Fibroblast of mammary gland (primary cell): Measurements from ENCODE around the gene NSL1.
A peak's percentile ranks its signal among the peaks of the same experiment; 100 is the strongest.
"Not testable (repeated sequence)": the region's sequence is repeated elsewhere in the genome, so short reads cannot be mapped to it uniquely, and the experiment has no call there.

Experiments used
- DNase-seq: peaks from one replicate; pipeline ENCODE4 v3.0.0-alpha.2; 2010; ENCODE audit warnings: low read depth
- H3K4me3 ChIP-seq: 2 replicates; pipeline ENCODE4 v1.5.1; 2011; ENCODE audit warnings: low read depth, mild to moderate bottlenecking, low read length, moderate library complexity; ENCODE audit not compliant: control insufficient read depth
- TF ChIP-seq, protein P1 (sequence below): conservative IDR thresholded peaks from 2 replicates; pipeline ENCODE4 v1.5.1; 2011; ENCODE audit warnings: low read depth, low read length, inconsistent platforms; ENCODE audit not compliant: control insufficient read depth, insufficient read depth

NSL1 gene

DNA sequence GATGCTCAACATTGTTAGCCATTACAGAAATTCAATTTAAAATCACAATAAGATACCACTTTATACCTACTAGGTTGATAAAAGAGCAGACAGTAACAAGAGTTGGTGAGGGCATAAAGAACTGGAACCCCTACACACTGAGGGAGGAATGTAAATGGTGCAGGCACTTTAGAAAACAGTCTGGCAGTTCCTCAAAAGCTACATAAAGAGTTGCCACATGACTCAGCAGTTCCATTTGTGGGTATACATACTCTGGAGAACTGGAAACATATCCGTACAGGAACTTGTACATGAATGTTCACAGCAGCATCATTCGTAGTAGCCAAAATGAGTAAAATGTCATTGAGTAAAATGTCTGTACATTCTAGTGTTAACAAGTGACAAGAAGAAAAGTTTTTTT is 17.0 kb downstream of the NSL1 start:
- peak; percentile 28 for DNase-seq
- H3K4me3 ChIP-seq = no peak overlapping the region
- TF ChIP-seq, protein P1, sequence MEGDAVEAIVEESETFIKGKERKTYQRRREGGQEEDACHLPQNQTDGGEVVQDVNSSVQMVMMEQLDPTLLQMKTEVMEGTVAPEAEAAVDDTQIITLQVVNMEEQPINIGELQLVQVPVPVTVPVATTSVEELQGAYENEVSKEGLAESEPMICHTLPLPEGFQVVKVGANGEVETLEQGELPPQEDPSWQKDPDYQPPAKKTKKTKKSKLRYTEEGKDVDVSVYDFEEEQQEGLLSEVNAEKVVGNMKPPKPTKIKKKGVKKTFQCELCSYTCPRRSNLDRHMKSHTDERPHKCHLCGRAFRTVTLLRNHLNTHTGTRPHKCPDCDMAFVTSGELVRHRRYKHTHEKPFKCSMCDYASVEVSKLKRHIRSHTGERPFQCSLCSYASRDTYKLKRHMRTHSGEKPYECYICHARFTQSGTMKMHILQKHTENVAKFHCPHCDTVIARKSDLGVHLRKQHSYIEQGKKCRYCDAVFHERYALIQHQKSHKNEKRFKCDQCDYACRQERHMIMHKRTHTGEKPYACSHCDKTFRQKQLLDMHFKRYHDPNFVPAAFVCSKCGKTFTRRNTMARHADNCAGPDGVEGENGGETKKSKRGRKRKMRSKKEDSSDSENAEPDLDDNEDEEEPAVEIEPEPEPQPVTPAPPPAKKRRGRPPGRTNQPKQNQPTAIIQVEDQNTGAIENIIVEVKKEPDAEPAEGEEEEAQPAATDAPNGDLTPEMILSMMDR = no peak

DNA sequence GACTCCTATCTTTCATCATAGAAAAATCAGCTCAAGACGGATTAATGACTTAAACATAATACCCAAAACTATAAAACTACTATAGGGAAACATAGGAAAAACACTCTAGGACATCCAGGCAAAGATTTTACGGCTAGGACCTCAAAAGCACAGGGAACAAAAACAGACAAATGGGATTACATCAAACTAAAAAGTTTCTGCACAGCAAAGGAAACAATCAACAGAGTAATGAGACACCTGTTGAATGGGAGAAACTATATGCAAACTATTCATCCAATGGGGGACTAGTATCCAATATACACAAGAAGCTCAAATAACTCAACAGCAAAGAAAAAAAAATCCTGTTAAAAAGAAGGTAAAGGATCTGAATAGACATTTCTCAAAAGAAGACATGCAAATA is 18.6 kb downstream of the NSL1 start:
- DNase-seq = no peak
- H3K4me3 ChIP-seq = no peak overlapping the region
- TF ChIP-seq, protein P1 = no peak

DNA sequence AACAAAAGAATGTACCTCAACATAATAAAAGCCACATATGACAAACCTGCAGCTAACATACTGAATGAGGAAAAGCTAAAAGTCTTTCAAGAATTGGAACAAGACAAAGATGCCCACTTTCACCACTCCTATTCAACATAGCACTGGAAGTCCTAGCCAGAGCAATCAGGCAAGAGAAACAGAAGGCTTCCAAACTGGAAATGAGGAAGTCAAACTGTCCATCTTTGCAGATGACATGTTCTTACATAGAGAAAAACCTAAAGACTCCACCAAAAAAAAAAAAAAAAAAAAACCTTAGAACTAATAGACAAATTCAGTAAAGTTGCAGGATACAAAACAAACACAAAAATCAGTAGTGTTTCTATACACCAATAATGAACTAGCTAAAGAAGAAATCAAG is 20.2 kb downstream of the NSL1 start:
- no peak overlapping the region for H3K4me3 ChIP-seq
- DNase-seq = no peak
- TF ChIP-seq, protein P1 = no peak

- TF ChIP-seq, protein P1 = no peak
- no peak for DNase-seq
- no peak overlapping the region for H3K4me3 ChIP-seq
Observed at GRCh38 chr1:212769459-212770167, 22.0 kb downstream of the NSL1 start.

GRCh38 chr1:212766825-212767224 is 24.8 kb downstream of the NSL1 start:
- not testable (repeated sequence) for DNase-seq, H3K4me3 ChIP-seq

DNA sequence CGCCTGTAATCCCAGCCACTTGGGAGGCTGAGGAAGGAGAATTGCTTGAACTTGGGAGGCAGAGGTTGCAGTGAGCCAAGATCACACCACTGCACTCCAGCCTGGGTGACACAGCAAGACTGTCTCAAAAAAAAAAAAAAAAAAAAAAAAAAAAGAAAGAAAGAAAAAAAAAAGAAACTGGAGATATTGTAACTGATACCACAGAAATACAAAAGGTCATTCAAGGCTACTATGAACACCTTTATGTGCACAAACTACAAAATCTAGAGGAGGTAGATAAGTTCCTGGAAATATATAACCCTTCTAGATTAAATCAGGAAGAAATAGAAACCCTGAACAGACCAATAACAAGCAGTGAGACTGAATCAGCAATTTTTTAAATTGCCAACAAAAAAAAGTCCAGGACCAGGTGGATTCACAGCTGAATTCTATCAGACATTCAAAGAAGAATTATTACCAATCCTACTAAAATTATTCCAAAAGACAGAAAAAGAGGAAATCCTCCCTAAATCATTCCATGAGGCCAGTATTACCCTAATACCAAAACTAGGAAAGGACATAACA is 26.8 kb downstream of the NSL1 start:
- DNase-seq, H3K4me3 ChIP-seq: not testable (repeated sequence)

DNA sequence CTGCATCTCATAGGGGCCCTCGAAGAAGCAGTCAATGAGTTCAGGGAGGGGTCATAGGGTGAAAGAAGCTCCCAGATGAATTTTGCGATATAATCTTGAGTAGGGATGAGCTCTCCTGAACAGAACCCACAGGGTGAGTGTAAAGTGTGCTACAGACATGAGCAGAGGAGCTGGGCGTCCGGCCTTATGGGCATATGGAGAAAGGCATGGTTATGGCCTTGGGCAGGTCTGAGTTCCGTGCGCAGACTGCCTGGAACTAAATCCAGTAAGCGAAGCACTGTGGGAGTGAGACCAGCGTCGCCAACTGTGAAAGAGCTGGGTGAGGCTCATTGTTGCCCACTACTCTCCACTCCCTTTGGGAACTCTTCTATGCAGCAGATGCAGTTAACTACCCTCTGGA is 28.7 kb downstream of the NSL1 start:
- TF ChIP-seq, protein P1 = no peak
- DNase-seq = no peak
- H3K4me3 ChIP-seq = no peak overlapping the region

- TF ChIP-seq, protein P1 = no peak
- DNase-seq = no peak
- H3K4me3 ChIP-seq = no peak overlapping the region
Observed at GRCh38 chr1:212762234-212762633, 29.3 kb downstream of the NSL1 start.
